Activated T-cell treated with anti-CD3 and anti-CD28 coated beads for 1 hour (primary cell): ENCODE results near the gene ATP6V1A.

ENCODE experiments used
- DNase-seq: peaks from one replicate; pipeline ENCODE4 v3.0.0-alpha.2; 2020; ENCODE audit warnings: low read depth

The ATP6V1A gene

GRCh38 chr3:113746548-113747282, at the start of gene ATP6V1A:
ATP6V1A (plus strand) TSS chr3:113747035; CDS start chr3:113778754, 31,719 bp downstream.
- peak; percentile 64 for DNase-seq

GRCh38 chr3:113697500-113698090, 49.2 kb upstream of the ATP6V1A start:
- no peak for DNase-seq

DNA sequence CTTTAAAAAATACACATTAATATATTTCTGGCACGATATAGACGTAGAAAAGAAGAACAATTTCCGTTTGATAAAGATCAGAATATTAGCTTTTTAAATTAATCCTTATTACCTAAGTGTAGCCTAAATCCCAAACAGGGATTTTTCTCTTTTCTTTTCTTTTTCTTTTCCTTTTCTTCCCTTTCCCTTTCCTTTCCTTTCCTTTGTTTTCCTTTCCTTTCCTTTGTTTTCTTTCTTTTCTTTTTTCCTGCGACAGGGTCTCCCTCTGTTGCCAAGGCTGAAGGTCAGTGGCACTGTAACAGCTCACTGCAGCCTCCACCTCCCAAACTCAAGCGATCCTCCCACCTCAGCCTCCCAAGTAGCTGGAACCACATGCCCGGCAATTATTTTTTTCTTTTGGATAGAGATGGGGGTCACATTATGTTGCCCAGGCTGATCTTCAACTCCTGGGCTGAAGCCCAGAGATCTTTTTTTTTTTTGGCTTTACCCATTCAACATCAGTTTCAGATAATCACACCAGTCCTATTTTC, 48.6 kb upstream of the ATP6V1A start:
- no peak for DNase-seq

DNA sequence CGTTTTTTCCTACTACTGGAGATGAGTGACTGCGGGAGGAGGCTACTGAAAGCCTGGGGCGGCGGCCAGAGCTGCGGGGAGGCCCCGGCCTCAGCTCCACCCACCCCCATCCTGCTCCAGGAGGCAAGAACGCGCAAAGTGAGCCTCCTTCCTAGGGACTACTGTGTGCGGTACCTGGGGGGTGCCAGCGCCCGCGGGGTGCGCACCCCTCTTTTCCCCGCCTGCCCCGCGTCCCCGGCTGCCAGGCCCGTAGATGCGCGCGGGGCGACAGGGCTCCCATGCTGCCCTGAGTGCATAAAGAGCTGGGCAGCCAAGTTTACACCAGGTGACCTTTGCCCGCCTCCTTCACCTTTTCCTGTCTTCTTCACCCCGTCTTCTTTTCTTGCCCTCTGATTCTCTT, 47.9 kb upstream of the ATP6V1A start:
- no peak for DNase-seq

GRCh38 chr3:113707835-113708234, 39.0 kb upstream of the ATP6V1A start:
- DNase-seq = no peak

DNA sequence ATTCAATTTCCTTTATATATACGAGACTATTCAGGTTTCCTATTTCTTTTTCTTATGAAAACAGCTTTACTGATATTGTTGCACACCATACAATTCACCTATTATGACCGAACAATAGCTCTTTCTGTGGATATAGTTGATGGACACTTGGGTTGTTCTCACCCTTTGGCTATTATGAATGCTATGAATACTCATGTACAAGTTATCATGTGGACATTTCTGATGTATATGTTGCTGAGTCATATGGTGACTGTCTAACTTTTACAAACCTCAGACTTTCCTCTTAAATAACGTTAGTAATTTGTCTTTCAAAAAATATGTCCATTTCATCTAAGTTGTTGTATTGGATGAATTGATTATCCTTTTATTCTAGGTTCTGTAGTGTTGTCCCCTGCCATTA, 34.7 kb upstream of the ATP6V1A start:
- no peak for DNase-seq

DNA sequence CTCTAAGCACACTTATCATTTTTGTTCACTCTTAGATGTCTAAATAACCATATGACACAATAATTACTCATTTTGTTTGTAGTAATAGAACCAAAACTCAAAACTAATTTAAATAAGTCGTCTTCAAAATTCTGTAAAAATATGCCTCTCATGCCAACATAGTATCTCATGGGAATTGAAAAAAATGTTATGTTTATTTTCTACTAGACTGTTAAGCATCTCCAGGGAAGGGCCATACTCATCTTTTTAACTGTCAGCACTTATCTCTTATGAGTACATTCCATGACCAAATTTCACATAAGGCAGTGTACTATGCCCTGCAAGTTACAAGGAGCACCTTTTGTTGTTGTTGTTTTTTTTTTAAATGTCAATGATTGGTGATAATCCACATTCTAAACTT, 32.1 kb upstream of the ATP6V1A start:
- no peak for DNase-seq

DNA sequence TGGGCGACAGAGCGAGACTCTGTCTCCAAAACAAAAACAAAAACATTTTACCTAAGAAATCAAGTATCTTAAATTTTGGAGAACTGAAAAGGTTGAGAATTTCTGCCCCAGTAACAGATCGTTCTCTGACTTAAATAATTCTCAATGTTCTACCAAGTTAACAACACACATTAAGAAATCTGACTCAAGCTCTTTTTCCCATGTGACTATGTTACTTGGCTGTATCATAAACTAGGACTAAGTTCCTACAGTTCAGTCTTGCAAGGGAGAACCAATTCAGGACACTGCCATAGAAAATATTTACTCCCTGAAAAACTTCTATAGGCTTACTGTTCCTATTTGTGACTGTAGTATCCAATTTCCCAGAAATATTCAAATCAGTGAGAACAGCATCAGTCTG, 29.5 kb upstream of the ATP6V1A start:
- no peak for DNase-seq

DNA sequence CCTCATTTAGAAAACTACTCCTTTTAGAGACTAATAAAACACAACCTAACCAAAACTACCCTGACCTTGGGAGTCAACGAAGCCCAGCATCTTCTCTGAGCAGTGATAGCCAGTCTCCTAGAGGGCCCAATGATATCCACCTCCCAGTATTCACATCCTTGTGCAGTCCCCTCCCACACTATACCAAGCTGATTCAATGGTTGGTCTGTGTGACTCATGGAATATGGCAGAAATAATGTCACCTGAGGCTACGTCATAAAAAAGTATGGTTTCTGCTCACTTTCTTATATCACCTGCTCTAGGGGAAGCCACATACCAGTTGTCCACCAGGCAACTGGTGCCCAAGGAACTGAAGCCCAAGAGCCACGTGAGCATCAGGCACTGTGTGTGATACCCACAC, 29.0 kb upstream of the ATP6V1A start:
- no peak for DNase-seq

- DNase-seq = no peak
These were observed 27.5 kb upstream of the ATP6V1A start for GRCh38 chr3:113719294-113719693.

DNA sequence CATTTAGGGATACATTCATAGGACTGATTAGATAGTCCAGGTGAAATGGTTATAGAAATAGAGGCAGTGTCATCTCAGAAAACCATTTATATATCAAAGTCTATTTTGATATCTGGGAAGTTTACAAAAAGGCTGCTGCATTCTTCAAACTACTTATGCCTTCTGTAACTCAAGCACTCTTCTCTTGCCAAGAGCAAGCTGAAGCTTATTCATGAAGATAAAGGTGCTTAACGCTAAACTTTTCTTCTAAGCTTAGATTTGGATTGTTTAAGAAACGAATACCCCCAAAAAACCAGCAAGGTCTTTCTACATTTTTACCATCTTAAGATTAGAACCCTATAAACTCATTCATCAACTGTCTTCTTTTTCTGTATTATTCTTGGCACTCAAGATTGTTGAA, 27.1 kb upstream of the ATP6V1A start:
- DNase-seq = no peak

GRCh38 chr3:113721636-113722035, 25.2 kb upstream of the ATP6V1A start:
- no peak for DNase-seq

- no peak for DNase-seq
These were observed 18.2 kb upstream of the ATP6V1A start for GRCh38 chr3:113728661-113729060.

DNA sequence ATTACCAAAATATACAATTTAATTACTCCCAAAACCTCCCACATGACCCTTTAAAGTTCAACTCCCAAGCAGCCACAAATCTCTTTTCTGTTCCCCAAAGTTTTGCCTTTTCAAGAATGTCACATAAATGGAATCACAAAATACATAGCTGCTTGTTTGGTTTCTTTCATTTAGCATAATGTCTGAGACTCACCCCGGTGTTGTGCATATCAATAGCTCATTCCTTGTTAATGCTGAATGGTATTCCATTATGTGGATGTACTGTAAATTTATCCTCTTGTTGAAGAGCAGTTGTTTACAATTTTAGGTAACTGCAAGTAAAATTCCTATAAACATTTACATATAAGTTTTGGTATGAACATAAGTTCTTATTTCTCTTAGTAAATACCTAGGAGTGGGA, 16.3 kb upstream of the ATP6V1A start:
- DNase-seq = no peak

DNA sequence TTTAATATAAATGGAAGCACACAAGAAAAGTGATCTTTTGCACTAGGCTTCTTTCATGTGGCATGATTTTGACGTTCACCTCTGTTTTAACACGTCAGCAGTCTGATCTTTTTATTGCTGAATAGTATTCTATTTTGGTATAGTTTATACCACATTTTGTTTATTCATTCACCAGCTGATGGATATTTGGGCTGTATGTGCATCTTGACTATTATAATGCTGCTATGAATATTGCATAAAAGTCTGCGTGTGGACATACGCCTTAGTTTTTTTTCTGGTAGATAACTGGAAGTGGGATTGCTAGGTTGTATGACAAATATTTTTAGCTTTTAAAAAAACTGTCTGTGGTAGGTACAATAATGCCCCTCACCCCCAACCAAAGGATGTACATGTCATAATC, 15.1 kb upstream of the ATP6V1A start:
- no peak for DNase-seq

- no peak for DNase-seq
These were observed 10.2 kb upstream of the ATP6V1A start for GRCh38 chr3:113736548-113737089.

DNA sequence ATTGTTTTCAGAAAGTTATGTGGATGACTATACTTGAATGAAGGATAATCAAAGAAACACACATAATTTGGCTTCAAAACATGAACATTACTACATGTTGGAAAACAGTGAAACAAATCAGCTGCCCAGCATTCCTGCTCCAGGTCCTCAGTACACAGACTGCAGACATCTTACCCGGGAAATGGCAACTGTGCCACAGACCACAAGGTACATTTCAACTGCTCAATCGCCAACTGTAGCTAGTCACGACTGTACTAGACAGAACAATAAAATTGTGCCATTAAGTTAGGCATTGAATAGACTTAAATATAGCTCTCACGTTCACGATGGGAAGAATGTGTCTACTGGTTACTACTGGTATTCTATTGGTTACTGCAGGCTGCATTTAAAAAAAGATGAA, 5.7 kb upstream of the ATP6V1A start:
- no peak for DNase-seq

DNA sequence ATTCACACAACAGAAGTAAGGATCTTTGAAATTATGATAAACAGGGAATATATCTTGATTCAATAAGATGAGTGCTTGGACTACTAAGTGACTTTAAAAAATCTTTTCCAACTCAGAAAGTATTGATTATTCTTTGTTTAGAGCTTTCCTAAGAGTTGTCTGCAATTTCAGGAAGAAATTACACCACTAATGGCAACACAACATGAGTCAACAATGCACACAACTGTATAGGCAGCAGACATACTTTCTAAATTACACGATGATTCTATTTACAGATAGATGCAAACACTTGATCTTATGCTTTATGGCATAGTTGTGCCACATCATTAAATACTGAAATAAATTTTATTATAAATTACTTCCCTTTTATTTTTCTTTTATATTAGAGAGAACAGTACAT, 5.2 kb upstream of the ATP6V1A start:
- DNase-seq = no peak

GRCh38 chr3:113743006-113743630, 3.7 kb upstream of the ATP6V1A start:
- DNase-seq = no peak

GRCh38 chr3:113744941-113745755, 1.7 kb upstream of the ATP6V1A start:
- peak; percentile 63 for DNase-seq

DNA sequence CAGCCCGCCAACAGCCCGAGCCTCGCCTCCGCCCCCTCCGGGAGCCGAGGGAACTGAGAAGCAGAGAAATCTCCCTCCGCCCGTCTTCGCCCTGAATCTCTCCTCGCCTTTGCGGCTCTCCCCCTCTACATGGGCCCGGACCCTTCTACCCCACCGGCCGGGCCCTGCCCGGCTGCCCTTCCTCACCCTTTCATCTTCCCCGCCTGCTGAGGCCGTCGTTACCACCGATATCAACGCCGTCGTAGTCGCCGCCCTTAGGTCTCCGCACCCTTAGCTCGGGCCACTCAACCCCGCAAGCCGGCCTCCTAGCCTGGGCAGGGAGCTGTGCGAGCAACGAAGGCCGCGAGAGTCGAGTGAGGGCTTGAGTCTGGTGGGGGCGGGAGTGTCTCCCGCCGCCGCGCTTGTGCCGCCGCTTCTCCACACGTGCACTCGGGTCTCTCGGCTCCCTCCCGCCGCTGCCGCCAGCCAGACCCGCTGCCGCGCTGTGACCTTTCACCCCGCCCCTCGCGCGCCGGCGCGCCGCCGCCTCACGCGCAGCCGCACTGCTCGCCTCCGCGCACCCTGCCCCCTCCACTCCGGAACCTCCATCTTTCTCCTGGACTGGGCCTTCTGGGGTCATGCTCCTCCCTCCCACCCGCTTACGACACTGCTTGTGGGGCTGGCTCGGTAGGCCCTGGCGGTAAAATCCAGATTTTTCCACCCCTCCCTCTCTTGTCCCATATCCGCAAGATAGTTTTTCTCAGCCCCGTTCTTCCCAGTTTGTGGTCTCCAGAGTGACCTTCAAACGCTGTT, 883 bp upstream of the ATP6V1A start, which contains the start of gene NAA50:
Gene NAA50 (minus strand): TSS at position 494 of the 792 bp plus-strand sequence. CDS start 300 bp downstream, at position 194.
- peak; percentile 92 for DNase-seq
